Measurements from ENCODE around the gene PDZRN3. TPM values are rescaled to one million over a fixed set of nuclear protein-coding genes. Genes with fewer than 3 reads are reported as not detected.

The PDZRN3 gene
- polyA plus RNA-seq, 2 of the 4 experiments (the other 2 are of a cell fraction): not detected

DNA sequence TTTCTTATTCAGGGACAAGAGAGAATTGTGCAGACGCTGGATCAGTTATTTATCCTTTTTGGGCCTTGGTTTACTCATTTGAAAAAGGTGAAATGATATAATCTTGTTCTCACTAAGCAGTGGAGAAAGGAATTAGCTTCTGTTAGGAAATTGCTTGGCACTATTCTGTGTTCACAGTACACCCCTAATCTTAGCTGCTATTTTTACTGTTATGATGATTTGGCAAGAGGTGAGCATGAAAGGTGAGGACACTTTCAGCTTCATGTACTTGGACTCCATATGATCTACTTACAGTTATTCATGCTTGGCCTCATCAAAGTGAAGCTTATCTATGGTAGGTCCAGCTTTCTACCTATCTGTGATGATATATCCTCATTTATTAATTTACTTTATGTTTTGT, 282.7 kb downstream of the PDZRN3 start:
- FAIRE-seq: no peak
- WGBS (ENCODE audit: missing lambda C conversion rate): 0% methylated on average over 1 of the region's 1 CpG
- no peaks in the 10 kb centered on the region for H3K4me1 ChIP-seq
- POLR2A ChIA-PET: no interaction called here
- no peak overlapping the region for H3K4me3 ChIP-seq
- no peak for ATAC-seq
- no peaks in the 10 kb centered on the region; the same call in 2 of the 3 replicates for H3K9me3 ChIP-seq
- no peak for DNase-seq (ENCODE audit: low read depth in 1 of 2, low spot score in 1 of 2)
- TF ChIP-seq MAZ (IDR thresholded peaks at IDR 0.05; ENCODE audit: borderline replicate concordance, low read depth, low read length): no peak
- no peak for TF ChIP-seq CEBPB (IDR thresholded peaks at IDR 0.05)
- no peak for TF ChIP-seq MYC (IDR thresholded peaks at IDR 0.05; ENCODE audit: borderline replicate concordance, low read length)
- TF ChIP-seq CBX8 (IDR thresholded peaks at IDR 0.05): no peak
- no peak for TF ChIP-seq SMC3 (IDR thresholded peaks at IDR 0.05)
- TF ChIP-seq, protein P1, sequence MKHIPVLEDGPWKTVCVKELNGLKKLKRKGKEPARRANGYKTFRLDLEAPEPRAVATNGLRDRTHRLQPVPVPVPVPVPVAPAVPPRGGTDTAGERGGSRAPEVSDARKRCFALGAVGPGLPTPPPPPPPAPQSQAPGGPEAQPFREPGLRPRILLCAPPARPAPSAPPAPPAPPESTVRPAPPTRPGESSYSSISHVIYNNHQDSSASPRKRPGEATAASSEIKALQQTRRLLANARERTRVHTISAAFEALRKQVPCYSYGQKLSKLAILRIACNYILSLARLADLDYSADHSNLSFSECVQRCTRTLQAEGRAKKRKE (CRISPR knock-in tag; IDR thresholded peaks at IDR 0.05; ENCODE audit: low read depth): no peak
- TF ChIP-seq JUNB (IDR thresholded peaks at IDR 0.05): no peak
- TF ChIP-seq, protein P2, sequence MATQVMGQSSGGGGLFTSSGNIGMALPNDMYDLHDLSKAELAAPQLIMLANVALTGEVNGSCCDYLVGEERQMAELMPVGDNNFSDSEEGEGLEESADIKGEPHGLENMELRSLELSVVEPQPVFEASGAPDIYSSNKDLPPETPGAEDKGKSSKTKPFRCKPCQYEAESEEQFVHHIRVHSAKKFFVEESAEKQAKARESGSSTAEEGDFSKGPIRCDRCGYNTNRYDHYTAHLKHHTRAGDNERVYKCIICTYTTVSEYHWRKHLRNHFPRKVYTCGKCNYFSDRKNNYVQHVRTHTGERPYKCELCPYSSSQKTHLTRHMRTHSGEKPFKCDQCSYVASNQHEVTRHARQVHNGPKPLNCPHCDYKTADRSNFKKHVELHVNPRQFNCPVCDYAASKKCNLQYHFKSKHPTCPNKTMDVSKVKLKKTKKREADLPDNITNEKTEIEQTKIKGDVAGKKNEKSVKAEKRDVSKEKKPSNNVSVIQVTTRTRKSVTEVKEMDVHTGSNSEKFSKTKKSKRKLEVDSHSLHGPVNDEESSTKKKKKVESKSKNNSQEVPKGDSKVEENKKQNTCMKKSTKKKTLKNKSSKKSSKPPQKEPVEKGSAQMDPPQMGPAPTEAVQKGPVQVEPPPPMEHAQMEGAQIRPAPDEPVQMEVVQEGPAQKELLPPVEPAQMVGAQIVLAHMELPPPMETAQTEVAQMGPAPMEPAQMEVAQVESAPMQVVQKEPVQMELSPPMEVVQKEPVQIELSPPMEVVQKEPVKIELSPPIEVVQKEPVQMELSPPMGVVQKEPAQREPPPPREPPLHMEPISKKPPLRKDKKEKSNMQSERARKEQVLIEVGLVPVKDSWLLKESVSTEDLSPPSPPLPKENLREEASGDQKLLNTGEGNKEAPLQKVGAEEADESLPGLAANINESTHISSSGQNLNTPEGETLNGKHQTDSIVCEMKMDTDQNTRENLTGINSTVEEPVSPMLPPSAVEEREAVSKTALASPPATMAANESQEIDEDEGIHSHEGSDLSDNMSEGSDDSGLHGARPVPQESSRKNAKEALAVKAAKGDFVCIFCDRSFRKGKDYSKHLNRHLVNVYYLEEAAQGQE (IDR thresholded peaks at IDR 0.05): no peak
- no peak overlapping the region for H3K4me2 ChIP-seq
- H3K27ac ChIP-seq: no peak overlapping the region
- CTCF ChIA-PET: interaction anchor here (1.4 kb wide), 1 partner anchor 11 kb away, joined by 3 read pairs; no protein-coding TSS in a partner anchor

DNA sequence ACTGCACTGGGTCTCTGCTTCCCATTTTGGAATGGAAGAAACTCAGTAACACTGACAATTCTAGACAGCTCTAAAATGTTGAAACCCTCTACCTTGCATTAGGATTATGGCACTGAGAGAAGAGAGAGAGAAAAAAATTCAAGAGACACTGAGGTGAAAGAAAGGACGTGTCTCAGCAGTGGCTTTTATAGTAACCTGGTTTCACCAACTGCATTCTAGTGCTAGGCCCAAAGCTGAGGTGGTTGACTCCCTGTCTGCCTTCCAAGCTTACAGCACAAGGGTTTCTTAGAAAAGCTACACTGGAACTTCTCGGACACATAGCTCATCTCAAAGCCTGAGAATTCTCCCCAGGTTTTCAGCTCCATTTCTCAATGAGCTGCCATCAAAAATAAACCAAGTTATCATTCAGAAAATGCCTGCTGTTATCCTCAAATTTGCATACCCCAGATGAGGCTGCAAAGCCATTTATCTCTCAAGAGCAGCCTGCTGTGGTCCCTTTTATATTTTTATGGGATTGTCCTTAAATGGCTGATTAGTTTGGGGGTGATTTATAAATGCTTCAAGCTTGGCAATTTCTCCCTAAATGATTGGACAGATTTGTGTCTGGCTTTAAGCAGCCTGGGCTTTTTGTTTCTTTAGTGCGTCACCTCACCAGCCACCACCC, 283.3 kb downstream of the PDZRN3 start:
- WGBS (ENCODE audit: missing lambda C conversion rate): 32% methylated on average over 3 of the region's 3 CpGs
- FAIRE-seq: no peak
- no peak overlapping the region for H3K27ac ChIP-seq
- ChIA-PET POLR2A (no interaction called here), CTCF (interaction anchor here (1.4 kb wide), 1 partner anchor 11 kb away, joined by 3 read pairs; no protein-coding TSS in a partner anchor)
- no peaks in the 10 kb centered on the region for H3K4me1 ChIP-seq
- H3K9me3 ChIP-seq: no peaks in the 10 kb centered on the region; the same call in 2 of the 3 replicates
- no peak overlapping the region for H3K4me2 ChIP-seq
- H3K4me3 ChIP-seq: no peak overlapping the region
- DNase-seq (ENCODE audit: low read depth in 1 of 2, low spot score in 1 of 2): no peak
- TF ChIP-seq TFCP2L1 (CRISPR knock-in tag; IDR thresholded peaks at IDR 0.05): no peak
- TF ChIP-seq, protein P3, sequence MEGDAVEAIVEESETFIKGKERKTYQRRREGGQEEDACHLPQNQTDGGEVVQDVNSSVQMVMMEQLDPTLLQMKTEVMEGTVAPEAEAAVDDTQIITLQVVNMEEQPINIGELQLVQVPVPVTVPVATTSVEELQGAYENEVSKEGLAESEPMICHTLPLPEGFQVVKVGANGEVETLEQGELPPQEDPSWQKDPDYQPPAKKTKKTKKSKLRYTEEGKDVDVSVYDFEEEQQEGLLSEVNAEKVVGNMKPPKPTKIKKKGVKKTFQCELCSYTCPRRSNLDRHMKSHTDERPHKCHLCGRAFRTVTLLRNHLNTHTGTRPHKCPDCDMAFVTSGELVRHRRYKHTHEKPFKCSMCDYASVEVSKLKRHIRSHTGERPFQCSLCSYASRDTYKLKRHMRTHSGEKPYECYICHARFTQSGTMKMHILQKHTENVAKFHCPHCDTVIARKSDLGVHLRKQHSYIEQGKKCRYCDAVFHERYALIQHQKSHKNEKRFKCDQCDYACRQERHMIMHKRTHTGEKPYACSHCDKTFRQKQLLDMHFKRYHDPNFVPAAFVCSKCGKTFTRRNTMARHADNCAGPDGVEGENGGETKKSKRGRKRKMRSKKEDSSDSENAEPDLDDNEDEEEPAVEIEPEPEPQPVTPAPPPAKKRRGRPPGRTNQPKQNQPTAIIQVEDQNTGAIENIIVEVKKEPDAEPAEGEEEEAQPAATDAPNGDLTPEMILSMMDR (IDR thresholded peaks at IDR 0.05): no peak
- TF ChIP-seq, protein P4, sequence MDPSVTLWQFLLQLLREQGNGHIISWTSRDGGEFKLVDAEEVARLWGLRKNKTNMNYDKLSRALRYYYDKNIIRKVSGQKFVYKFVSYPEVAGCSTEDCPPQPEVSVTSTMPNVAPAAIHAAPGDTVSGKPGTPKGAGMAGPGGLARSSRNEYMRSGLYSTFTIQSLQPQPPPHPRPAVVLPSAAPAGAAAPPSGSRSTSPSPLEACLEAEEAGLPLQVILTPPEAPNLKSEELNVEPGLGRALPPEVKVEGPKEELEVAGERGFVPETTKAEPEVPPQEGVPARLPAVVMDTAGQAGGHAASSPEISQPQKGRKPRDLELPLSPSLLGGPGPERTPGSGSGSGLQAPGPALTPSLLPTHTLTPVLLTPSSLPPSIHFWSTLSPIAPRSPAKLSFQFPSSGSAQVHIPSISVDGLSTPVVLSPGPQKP (IDR thresholded peaks at IDR 0.05; ENCODE audit: low read depth, low read length): no peak
- no peak for TF ChIP-seq ZFP36 (IDR thresholded peaks at IDR 0.05; ENCODE audit: borderline replicate concordance, partially characterized antibody)
- TF ChIP-seq EHMT2 (IDR thresholded peaks at IDR 0.05; ENCODE audit: low read depth): no peak
- no peak for TF ChIP-seq MAFK (IDR thresholded peaks at IDR 0.05; ENCODE audit: partially characterized antibody)
- no peak for TF ChIP-seq FOSB (CRISPR knock-in tag; IDR thresholded peaks at IDR 0.05)
- TF ChIP-seq, protein P5, sequence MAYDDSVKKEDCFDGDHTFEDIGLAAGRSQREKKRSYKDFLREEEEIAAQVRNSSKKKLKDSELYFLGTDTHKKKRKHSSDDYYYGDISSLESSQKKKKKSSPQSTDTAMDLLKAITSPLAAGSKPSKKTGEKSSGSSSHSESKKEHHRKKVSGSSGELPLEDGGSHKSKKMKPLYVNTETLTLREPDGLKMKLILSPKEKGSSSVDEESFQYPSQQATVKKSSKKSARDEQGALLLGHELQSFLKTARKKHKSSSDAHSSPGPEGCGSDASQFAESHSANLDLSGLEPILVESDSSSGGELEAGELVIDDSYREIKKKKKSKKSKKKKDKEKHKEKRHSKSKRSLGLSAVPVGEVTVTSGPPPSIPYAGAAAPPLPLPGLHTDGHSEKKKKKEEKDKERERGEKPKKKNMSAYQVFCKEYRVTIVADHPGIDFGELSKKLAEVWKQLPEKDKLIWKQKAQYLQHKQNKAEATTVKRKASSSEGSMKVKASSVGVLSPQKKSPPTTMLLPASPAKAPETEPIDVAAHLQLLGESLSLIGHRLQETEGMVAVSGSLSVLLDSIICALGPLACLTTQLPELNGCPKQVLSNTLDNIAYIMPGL (CRISPR knock-in tag; IDR thresholded peaks at IDR 0.05; ENCODE audit: borderline replicate concordance): no peak
- TF ChIP-seq KDM5A (IDR thresholded peaks at IDR 0.05): no peak
- no peak for TF ChIP-seq HDAC2 (IDR thresholded peaks at IDR 0.05)
- TF ChIP-seq POLR2A (IDR thresholded peaks at IDR 0.05; ENCODE audit: low read length): no peak
- TF ChIP-seq HEYL (CRISPR knock-in tag; IDR thresholded peaks at IDR 0.05): no peak
- TF ChIP-seq EHF (CRISPR knock-in tag; IDR thresholded peaks at IDR 0.05): no peak
- TF ChIP-seq RFX5 (IDR thresholded peaks at IDR 0.05): no peak
- TF ChIP-seq ZC3H11A (IDR thresholded peaks at IDR 0.05): no peak
- no peak for TF ChIP-seq POLR2AphosphoS2 (conservative IDR thresholded peaks at IDR 0.05; ENCODE audit: low read length)
- TF ChIP-seq EP300 (IDR thresholded peaks at IDR 0.05): no peak
- no peak for TF ChIP-seq HOXB5 (CRISPR knock-in tag; IDR thresholded peaks at IDR 0.05)
- no peak for TF ChIP-seq MYC (IDR thresholded peaks at IDR 0.05; ENCODE audit: borderline replicate concordance, low read length)
- TF ChIP-seq RNF2 (IDR thresholded peaks at IDR 0.05; ENCODE audit: borderline replicate concordance, low read depth): no peak
- ATAC-seq: no peak
